ENCODE results near the gene ENKD1. TPM values are rescaled to one million over a fixed set of nuclear protein-coding genes. Genes with fewer than 3 reads are reported as not detected.
A peak's percentile ranks its signal among the peaks of the same experiment; 100 is the strongest.

Gene ENKD1
- total and polyA plus RNA-seq, 2 donors (not counting 1 experiment from before 2014, with no cell fraction given): 13.3 to 14.3 TPM

- 42% methylated on average over 16 of the region's 21 CpGs for WGBS (ENCODE audit: insufficient coverage)
Observed at GRCh38 chr16:67673712-67674580, 7.4 kb upstream of the ENKD1 start.

More at GRCh38 chr16:67673712-67674580, 7.4 kb upstream of the ENKD1 start:
- DNase-seq (peak; percentile 14), ATAC-seq (ENCODE audit: low read depth) (no peak)
- peaks cover 14 to 28% of the 10 kb centered on the region in 2 donors for H3K4me1 ChIP-seq (ENCODE audit: control insufficient read depth in 2 of 2, insufficient read depth in 2 of 2, low read length in 2 of 2)
- peak overlapping the region; percentile 53 for H3K27ac Mint-ChIP-seq
- ChIA-PET POLR2A (interaction anchor here (0.5 to 2.0 kb wide), 2 partner anchors 46 to 694 kb away, joined by 3 to 4 read pairs; partner anchors contain the start of gene GFOD2), CTCF (interaction anchor here (0.8 to 11.7 kb wide), 13 partner anchors 11 to 367 kb away, joined by 3 to 136 read pairs (median 9); partner anchors contain the start of genes GFOD2, NRN1L and NUTF2)
- no peaks in the 10 kb centered on the region for H3K9me3 Mint-ChIP-seq (ENCODE audit: insufficient read depth)
- no peak overlapping the region for H3K4me3 Mint-ChIP-seq
- H3K36me3 ChIP-seq (replicated peaks in 1 of 2; ENCODE audit: control extremely low read depth in 1 of 2, control insufficient read depth in 1 of 2, extremely low read depth in 1 of 2, insufficient read depth in 2 of 2, low read length in 1 of 2): no peaks in the 10 kb centered on the region
- no peak overlapping the region for H3K4me2 ChIP-seq (replicated peaks; ENCODE audit: low read depth, low read length, poor library complexity, severe bottlenecking)
- H3K27me3 Mint-ChIP-seq: no peaks in the 10 kb centered on the region
- no peak overlapping the region for H2AFZ ChIP-seq (ENCODE audit: insufficient read depth, low read depth, low read length, poor library complexity, severe bottlenecking)
- no peaks in the 10 kb centered on the region for H3K79me2 ChIP-seq (ENCODE audit: control insufficient read depth, insufficient read depth, low read length)
- TF ChIP-seq CTCF (IDR thresholded peaks at IDR 0.05) (no peak), EZH2 (IDR thresholded peaks at IDR 0.05; ENCODE audit: borderline replicate concordance, insufficient read depth, low read depth, low read length, poor library complexity, severe bottlenecking) (no peak)
- H3K27ac ChIP-seq (ENCODE audit: low read length in 2 of 2): no peak overlapping the region
- H4K20me1 ChIP-seq (ENCODE audit: control insufficient read depth, insufficient read depth, low read length, poor library complexity, severe bottlenecking): no peaks in the 10 kb centered on the region
- intact Hi-C loops (cut with micrococcal nuclease): loop anchor here (2.0 kb wide), 1 partner anchor 45 kb away; the partner anchor contains the start of gene GFOD2
- no peak overlapping the region for H3K4me3 ChIP-seq (ENCODE audit: control extremely low read depth in 1 of 5, extremely low read depth in 1 of 5, insufficient read depth in 1 of 5, low read depth in 2 of 5, low read length in 4 of 5)
- H3K9me3 ChIP-seq (ENCODE audit: control extremely low read depth in 1 of 3, control insufficient read depth in 2 of 3, insufficient read depth in 1 of 3, low read length in 2 of 3): no peaks in the 10 kb centered on the region
- H3K4me1 Mint-ChIP-seq: peaks cover 31% of the 10 kb centered on the region
- H3K9ac ChIP-seq (ENCODE audit: low read length): no peak overlapping the region
- no peaks in the 10 kb centered on the region for H3K27me3 ChIP-seq (replicated peaks in 1 of 4; ENCODE audit: control extremely low read depth in 1 of 4, control insufficient read depth in 3 of 4, insufficient read depth in 4 of 4, low read length in 3 of 4)

Measured in B cell (primary cell).